NCI-H1930 (cell line): Measurements from ENCODE around the gene COLEC12.

Source experiments
- DNase-seq, 2 experiments: peaks; one replicate each; lab custom pipeline; 2025; lab: John Stamatoyannopoulos, UW

COLEC12 gene

DNA sequence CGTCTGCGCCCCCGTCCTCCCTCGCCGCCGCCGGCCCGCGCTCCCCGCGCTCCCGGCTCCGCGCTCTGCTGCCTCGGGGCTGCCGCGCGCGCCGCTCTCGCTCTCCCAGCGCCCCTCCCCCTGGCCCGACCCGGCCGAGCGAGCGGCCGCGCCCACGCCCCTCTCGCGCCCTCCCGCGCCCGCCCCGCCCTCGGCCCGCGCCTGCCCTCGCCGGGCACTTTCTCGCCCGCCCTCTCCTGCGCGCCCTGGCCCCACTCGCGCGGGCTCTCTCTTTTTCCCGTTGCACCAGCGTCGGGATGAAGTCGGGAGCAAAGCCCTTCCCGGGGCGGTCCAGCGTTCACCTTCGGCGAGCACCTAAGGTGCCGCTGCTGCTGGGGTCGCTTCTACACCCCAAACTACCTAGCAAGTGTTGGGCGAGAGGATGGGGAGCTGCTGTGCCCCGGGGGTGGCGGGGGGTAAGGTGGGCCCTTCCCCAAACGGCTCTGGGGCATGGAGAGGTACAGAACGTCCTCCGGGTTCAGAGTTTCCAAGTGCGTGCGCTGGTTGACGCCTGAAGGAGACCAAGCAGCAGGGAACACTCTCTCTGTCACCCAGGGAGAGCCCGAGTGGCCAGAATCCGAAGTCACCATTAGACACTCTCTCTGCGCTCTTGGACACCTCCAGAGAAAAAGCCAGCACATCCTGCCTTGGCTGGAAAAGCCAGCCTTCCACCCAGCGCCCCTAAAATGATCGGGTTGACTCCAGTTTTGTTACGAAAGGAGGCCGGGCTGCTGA, at the start of gene COLEC12:
COLEC12 (minus strand) TSS at position 70 of the 774 bp plus-strand sequence. CDS start 187 bp downstream, outside the sequence.
- DNase-seq, result no peak

GRCh38 chr18:549967-550366, 49.5 kb upstream of the COLEC12 start:
- no peak for DNase-seq

DNA sequence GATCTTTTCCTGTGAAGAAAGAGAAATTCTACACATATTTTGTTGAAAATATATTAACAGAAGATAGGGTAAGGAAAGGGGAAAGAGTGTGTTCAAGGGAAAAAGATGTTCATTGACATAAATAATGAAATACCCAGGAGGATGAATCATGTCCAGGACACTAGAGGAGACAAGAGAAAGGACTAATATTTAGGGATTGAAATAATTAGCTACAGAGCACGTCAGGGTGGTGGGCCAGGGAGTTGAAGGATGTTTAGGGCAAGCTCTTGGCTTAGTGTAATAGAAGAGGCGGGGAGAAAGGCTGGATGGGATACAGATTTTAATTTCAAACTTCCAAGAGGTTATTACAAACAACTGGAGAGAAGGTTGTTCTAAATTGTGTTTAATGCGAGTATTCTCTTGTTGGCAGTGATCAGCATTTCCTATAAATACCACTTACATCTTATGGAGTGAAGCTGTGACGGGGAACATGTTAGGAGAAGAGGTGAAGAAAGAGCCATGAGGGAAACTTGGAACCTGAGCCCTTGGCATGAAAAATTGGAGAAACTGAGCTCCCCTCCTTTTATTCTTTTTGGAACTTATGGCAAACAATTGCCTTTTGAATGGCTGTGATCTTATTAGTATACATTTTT, 43.1 kb upstream of the COLEC12 start:
- DNase-seq, result no peak

DNA sequence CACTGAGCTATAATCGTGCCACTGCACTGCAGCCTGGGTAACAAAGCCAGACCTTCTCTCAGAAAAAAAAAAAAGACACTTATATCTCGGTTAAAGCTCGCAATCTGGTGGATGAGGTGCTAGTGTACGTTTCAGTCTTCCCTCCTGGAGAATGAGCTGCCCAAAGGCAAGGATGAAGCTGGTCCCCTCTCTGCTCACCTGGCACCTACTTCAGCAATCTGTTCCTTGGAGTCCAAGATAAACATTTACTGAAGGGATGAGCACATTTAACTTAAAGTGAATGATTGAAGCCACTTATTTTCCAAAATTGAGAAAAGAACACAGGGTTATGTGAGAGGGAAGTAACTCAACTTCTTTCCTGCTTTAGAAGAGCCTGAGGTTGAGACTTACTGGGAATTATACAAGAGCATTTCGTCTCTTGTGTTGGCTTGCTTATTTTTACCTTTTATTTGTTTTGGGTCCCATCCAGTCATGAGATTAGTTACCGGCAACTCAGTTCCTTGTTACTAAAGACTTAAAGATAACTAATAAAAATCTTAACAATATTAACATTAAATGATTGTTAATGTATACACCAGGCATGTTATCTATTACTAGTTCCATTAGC, 33.6 kb upstream of the COLEC12 start:
- DNase-seq, result no peak

GRCh38 chr18:532632-533031, 32.1 kb upstream of the COLEC12 start:
- DNase-seq, result no peak

DNA sequence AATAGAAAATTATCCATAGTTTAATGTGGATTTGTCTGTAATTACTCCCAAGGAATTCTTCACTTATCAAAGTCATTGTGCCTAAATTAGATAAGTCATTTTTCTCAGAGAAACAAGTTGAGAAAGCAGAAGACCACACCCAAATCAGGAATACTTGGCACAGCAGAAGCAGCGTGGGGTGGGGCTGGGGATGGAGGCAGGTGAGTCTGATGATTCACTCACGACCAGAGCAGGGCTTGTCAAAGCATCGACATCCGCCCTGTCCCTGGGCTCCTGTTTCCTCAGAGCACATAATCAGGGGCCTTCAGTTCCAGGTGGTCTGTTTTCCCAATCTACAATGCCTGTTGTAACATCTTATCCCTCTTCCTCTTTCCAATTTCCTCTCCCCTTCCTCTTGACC, 31.5 kb upstream of the COLEC12 start:
- DNase-seq, result no peak

DNA sequence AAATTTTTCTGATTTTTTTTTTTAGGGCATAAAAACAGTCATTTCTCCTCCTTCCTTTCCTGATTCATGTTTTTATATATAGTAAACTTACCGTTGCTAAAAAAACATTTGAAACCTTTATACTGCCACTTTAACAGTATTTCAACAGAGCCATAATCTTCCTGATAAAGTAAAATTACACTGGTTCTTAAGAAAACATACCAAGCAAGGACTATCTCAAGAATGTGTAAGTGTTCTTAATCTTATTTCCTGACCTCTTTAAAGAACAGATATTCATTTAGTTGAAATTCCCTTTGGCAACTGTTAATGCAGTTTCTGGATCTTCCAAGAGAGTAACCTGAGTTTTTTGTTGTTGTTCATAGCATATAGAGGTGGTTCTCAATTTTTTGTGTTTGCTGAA, 26.6 kb upstream of the COLEC12 start:
- no peak for DNase-seq

DNA sequence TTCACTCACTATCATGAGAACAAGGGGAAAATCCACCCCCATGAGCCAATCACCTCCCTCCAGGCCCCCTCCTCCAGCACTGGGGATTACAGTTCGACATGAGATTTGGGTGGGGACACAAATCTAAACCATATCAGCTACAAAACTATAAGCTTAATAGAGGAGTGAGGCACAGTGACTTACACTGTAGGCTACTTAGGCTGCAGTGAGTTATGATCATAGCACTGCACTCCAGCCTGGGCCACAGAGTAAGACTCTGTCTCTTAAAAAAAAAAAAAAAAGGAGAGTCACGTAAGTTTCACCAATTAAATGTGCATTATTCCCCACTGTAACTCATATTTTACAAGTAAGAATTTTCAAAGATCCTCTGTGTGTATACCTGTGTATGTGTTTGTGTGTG, 26.2 kb upstream of the COLEC12 start:
- no peak for DNase-seq

GRCh38 chr18:525036-525797, 24.7 kb upstream of the COLEC12 start:
- DNase-seq, result no peak

DNA sequence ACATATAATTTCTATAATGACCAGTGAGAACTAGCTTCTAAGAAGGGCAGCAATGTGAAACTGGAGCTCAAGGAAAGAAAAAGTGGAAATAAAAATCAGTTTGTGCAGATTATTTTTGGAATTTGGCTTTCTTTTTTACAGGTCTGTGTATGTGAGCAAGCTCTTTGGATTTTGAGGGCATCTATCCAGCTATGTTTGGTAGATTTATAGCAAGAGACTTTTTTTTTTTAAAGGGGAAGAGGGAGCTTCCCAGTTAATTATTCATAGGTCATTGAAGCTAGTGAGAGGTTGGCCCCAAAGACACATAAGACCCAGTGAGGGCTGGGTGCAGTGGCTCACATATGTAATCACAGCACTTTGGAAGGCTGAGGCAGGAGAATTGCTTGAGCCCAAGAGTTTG, 24.0 kb upstream of the COLEC12 start:
- DNase-seq, result no peak

GRCh38 chr18:523561-523960, 23.1 kb upstream of the COLEC12 start:
- no peak for DNase-seq

GRCh38 chr18:519019-519879, 18.7 kb upstream of the COLEC12 start:
- no peak for DNase-seq

DNA sequence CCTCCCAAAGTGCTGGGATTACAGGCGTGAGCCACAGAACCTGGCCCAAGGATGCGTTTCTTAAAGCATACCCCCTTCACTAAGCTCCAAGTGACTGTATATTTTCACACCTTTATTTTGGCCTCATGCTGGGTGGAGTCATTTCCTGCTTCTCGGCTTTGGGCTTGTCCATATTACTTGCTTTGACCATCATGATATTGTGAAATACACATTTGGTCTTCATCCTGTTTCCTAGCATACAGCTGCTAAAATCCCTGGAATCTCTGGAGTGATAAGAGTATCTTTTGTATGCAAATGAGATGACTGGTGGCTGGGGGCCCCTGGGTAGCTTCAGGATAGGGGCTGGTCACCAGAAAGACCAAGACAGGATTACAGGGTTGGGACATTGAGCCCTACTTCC, 17.6 kb upstream of the COLEC12 start:
- no peak for DNase-seq

DNA sequence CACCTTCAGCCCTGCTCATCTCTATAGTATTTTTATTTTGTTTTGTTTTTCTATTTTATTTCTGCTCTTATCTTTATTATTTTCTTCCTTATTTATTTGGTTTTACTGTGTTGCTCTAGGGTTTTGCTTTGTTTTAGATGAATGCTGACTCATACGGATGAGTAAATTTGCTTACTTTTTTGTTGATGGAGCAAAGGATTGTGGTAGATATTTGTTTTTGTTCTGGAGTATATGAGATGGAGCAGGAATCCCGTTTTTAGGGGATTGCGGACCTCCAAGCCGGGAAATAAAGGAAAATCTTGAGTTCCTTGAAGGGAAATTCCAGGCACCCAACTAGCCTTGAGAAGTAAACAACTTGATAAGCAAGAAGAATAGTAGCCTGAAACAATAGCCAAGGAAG, 15.3 kb upstream of the COLEC12 start:
- no peak for DNase-seq

DNA sequence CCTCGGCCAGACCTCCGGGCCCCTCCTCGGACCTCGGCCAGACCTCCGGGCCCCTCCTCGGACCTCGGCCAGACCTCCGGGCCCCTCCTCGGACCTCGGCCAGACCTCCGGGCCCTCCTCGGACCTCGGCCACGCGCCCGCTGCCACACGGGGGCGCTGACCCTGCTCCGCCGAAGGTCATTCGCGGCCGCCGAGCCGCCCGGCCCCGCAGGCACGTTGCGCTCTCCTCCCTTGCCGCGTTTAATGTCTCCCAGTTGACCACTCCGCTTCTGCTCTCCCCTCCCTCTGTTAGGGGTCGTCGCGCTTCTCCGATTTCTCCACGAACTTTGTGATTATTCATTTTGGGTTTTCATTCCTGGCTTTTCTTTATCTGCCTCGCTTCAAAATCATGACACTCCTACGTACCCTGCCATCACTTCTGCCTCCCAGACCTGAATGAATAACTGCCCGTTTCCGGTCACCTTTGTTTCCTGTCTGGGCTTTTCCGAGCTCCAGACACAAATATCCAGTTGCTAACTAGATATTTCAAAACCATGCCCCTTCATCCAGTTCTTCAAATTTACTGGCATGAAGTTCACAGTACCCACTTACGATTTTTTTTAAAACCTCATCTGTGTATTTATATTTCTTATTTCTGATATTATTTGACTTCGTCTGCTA, 14.8 kb upstream of the COLEC12 start:
- no peak for DNase-seq

- DNase-seq, result no peak
Observed at GRCh38 chr18:513826-514530, 13.5 kb upstream of the COLEC12 start.

GRCh38 chr18:512957-513356, 12.5 kb upstream of the COLEC12 start:
- no peak for DNase-seq

GRCh38 chr18:508835-509234, 8.3 kb upstream of the COLEC12 start:
- no peak for DNase-seq

DNA sequence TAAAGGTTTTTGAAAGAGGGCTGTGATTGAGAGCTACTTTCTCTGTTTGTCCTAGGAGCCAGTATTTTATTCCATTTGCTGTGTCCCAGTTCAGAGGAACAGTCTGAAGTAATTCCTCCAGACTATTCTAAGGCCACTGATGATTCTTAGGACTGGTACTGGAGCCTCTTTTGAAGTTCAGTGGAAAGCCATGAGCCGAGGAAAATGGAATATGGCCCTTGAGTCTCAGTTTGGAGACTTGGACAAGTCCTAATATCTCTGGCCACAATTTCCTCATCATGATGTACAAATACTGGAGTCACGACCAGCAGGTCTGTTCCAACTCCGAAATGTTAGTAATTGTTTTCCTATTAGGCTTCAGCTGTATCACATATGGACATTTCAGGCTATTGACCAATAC, 7.1 kb upstream of the COLEC12 start:
- DNase-seq, result no peak

DNA sequence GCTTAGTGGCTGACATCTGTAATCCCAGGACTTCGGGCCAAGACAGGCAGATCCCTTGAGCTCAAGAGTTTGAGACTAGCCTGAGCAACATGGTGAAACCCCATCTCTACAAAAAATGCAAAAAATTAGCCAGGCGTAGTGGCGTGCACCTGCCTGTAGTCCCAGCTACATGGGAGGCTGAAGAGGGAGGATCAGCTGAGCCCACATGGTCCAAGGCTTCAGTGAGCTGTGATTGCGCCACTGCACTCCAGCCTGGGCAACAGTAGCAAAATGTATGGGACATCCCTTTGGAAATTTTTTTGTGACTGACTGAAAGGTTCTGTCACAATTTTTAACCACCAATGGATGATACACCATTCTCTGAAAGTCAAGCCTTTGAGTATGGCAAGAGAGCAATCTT, 6.3 kb upstream of the COLEC12 start:
- DNase-seq, result no peak
